HepG2 (cell line): ENCODE results near the gene OASL. TPM values are rescaled to one million over a fixed set of nuclear protein-coding genes. Genes with fewer than 3 reads are reported as not detected.

Experiments used
- ATM ChIP-seq: fragments of 450-650 bp; IDR thresholded peaks from 2 replicates; pipeline ENCODE4 v1.7.1; 2017; ENCODE audit warnings: mild to moderate bottlenecking, borderline replicate concordance
- ELF3 ChIP-seq: IDR thresholded peaks from 2 replicates; pipeline ENCODE4 v1.6.1; 2016; ENCODE audit warnings: missing genetic modification reagents, missing compliant biosample characterization
- GATAD1 ChIP-seq: IDR thresholded peaks from 2 replicates; pipeline ENCODE4 v1.6.1; 2016; ENCODE audit warnings: missing genetic modification reagents, missing compliant biosample characterization
- HDAC6 ChIP-seq: fragments of 200-600 bp; sonication (generic); IDR thresholded peaks from 2 replicates; pipeline ENCODE4 v1.7.0; 2017; ENCODE audit warnings: mild to moderate bottlenecking, antibody characterized with exemption, low read length, low read depth
- HOXA3 ChIP-seq: sonication (generic); formaldehyde crosslinking; IDR thresholded peaks from 2 replicates; pipeline ENCODE4 v1.5.0; 2020; ENCODE audit warnings: missing genetic modification reagents
- KIAA2018 ChIP-seq: sonication (generic); formaldehyde crosslinking; IDR thresholded peaks from 2 replicates; pipeline ENCODE4 v1.5.0; 2020; ENCODE audit warnings: mild to moderate bottlenecking, missing genetic modification reagents, borderline replicate concordance
- MTF2 ChIP-seq: sonication (generic); formaldehyde crosslinking; IDR thresholded peaks from 2 replicates; pipeline ENCODE4 v1.5.0; 2020; ENCODE audit warnings: missing genetic modification reagents, borderline replicate concordance
- MZF1 ChIP-seq: sonication (generic); formaldehyde crosslinking; IDR thresholded peaks from 2 replicates; pipeline ENCODE4 v1.8.1; 2023; ENCODE audit warnings: mild to moderate bottlenecking, missing genetic modification reagents, borderline replicate concordance
- RAD21 ChIP-seq: fragments of 450-650 bp; formaldehyde crosslinking; IDR thresholded peaks from 2 replicates; pipeline ENCODE4 v1.5.0; 2020; ENCODE audit warnings: mild to moderate bottlenecking
- RERE ChIP-seq: IDR thresholded peaks from 2 replicates; pipeline ENCODE4 v1.6.1; 2016; ENCODE audit warnings: low read depth, missing genetic modification reagents, missing compliant biosample characterization
- RFXANK ChIP-seq: IDR thresholded peaks from 2 replicates; pipeline ENCODE4 v1.6.1; 2016
- RNF2 ChIP-seq: fragments of 450-650 bp; conservative IDR thresholded peaks from 2 replicates; pipeline ENCODE4 v1.6.1; 2016; ENCODE audit warnings: low read depth
- TAF1 ChIP-seq: sonication (generic); formaldehyde crosslinking; IDR thresholded peaks from 2 replicates; pipeline ENCODE4 v1.4.0; 2020; ENCODE audit warnings: missing genetic modification reagents
- TFAP4 ChIP-seq: sonication (generic); IDR thresholded peaks from 2 replicates; pipeline ENCODE4 v1.6.1; 2016; ENCODE audit warnings: low read depth, borderline replicate concordance
- TSC22D2 ChIP-seq: sonication (generic); formaldehyde crosslinking; IDR thresholded peaks from 2 replicates; pipeline ENCODE4 v1.5.1; 2020; ENCODE audit warnings: missing genetic modification reagents, mild to moderate bottlenecking, borderline replicate concordance
- XRCC5 ChIP-seq: fragments of 200-400 bp; formaldehyde crosslinking; optimal IDR thresholded peaks from 2 replicates; pipeline ENCODE3; 2017; ENCODE audit warnings: mild to moderate bottlenecking, low read length
- ZSCAN21 ChIP-seq: sonication (generic); formaldehyde crosslinking; IDR thresholded peaks from 2 replicates; pipeline ENCODE4 v1.8.0; 2022; ENCODE audit warnings: mild to moderate bottlenecking, missing genetic modification reagents, moderate library complexity, borderline replicate concordance
- polyA plus RNA-seq, 8 experiments: library from polyadenylated mRNA; depleted of rRNA in 3 of 8; stranded (reverse) in 7 of 8; unstranded in 1 of 8; fragments of >200 nt; fragmentation: Illumina TruSeq in 4 of 8; extraction: Trizol in 4 of 8; gene quantifications; 2 replicates each; pipeline versions ENCODE4 v1.2.1 to v1.2.3, GENCODE V29; 2011 to 2016; ENCODE audit warnings: low read depth in 4 of 8, missing spikeins in 1 of 8, mixed read lengths in 1 of 8; ENCODE audit not compliant: insufficient read depth in 1 of 8
- total RNA-seq, 5 experiments: library from RNA; depleted of rRNA; stranded (reverse); fragments of >200 nt; fragmentation: Illumina TruSeq; extraction: Trizol; gene quantifications; 2 replicates each; pipeline ENCODE4 v1.2.3, GENCODE V29; 2016; ENCODE audit warnings: low read depth in 1 of 5

OASL gene
- total and polyA plus RNA-seq, 2 of the 13 experiments (the other 11 are each of a cell fraction or from before 2014, with no cell fraction given), result 0.11 to 0.22 TPM

GRCh38 chr12:120984351-120984898 is 54.6 kb downstream of the OASL start (continued):
- TF ChIP-seq RERE (CRISPR knock-in tag) (no peak), ATM (no peak), RAD21 (CRISPR knock-in tag) (no peak), ELF3 (CRISPR knock-in tag) (0 out of 2 replicates have a peak, but pooled peaks have one; percentile 42), MTF2 (CRISPR knock-in tag) (no peak), XRCC5 (no peak), TSC22D2 (no peak), TFAP4 (peak; percentile 11; the same call in 1 of the 2 replicates), ZSCAN21 (CRISPR knock-in tag) (no peak), RFXANK (CRISPR knock-in tag) (no peak), HOXA3 (peak; percentile 48; the same call in 1 of the 2 replicates), TAF1 (CRISPR knock-in tag) (no peak), RNF2 (no peak), GATAD1 (CRISPR knock-in tag) (peak; percentile 50; the same call in 1 of the 2 replicates), HDAC6 (no peak), MZF1 (CRISPR knock-in tag) (no peak), KIAA2018 (CRISPR knock-in tag) (no peak)
